Stimulated activated CD4-positive, alpha-beta T cell treated with anti-CD3 and anti-CD28 coated beads, Interleukin-4, amount 100 ng/mL, for 1 hour (primary cell): ENCODE data around the gene TEX261.
"Not testable (repeated sequence)": the region's sequence is repeated elsewhere in the genome, so short reads cannot be mapped to it uniquely, and the experiment has no call there.

Experiments used
- DNase-seq: peaks from one replicate; pipeline ENCODE4 v3.0.0-alpha.2; 2020

TEX261 gene

DNA sequence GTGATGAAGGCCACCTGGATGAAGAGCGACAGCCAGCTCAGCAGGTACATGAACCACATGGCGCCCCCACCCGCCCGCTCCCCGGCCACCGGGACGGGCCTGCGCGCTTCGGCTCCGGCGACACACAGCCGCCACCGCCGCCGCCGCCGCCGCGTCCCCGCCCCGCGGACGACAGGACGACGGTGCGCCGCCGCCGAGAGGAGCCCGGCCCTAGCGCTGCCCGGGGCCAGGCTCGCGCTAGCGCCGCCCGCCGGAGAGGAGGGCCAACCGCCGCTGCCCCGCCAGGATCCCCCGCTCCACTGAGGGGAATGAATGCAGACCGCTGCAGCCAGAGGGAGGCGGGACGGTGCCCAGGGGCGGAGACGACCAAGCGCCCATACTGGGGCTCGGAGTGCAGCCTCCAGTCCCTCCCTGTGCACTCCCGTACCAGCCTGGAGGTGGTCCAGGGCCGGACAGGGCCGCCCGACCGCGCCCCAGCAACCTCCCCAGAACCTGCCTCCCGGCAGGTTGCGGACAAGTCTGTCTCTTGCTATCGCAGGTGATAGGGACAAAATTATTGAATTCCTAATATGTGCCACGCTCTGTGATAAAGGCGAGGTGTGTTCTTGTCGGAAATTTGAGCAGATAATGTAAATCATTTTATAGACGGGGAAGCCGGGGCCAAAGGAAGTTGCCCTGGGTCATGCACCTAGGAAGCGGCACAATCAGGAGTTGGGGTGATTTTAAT, at the start of gene TEX261:
Gene TEX261, minus strand, starts transcription at position 175 of the 727 bp plus-strand sequence. Its CDS starts 116 bp downstream, at position 59.
- DNase-seq: peak; percentile 92

DNA sequence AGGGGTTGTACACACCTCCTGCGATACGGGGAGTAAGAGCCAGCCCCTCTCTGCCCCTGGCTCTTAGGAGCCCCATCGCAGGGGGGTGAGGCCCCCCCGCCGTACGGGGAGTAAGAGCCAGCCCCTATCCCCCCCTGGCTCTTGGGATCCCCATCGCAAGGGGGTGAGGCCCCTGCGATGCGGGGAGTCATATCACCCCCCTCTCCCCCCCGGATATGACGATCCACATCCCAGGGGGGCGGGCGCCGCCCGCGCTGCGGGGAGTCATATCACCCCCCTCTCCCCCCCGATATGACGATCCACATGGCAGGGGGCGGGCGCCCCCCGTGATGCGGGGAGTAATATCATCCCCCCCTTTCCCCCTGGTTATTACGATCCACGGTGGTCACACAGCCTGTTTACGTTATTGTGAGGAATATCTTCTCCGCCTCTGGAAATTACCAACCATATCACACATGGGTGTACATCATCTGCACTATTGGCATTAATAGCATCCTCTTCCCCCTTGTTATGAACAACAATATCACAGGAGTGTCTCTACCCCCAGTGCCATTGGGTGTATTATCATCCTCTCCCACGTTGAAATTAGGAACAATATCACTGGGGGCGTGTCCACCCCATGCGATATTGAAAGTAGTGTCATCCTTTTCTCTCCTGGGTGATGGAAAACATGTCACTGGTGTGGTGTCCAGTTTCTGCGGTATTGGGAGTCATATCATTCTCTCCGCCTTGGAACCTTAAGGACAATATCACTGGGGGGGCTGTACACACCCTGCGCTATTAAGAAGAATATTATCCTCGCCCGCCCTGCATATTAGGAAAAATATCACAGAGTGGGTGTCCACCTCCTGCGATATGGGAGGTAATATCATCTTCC, 49.1 kb upstream of the TEX261 start:
- no peak for DNase-seq

DNA sequence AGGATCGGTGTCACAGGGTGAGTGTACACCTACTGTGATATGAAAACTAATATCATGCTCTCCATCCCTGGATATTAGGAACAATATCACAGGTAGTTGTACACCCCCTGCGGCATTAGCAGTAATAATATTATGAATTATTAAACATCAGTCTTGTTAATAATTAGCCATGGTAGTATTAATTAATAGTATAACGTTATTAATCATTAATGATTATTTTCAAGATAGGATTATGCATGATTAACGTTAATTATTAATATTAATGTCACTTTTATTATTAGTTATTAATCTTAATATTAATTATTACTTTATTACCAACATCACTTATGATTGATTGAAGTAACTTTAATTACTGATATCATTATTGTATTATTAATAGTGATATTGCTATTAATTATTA, 47.6 kb upstream of the TEX261 start:
- DNase-seq: no peak

DNA sequence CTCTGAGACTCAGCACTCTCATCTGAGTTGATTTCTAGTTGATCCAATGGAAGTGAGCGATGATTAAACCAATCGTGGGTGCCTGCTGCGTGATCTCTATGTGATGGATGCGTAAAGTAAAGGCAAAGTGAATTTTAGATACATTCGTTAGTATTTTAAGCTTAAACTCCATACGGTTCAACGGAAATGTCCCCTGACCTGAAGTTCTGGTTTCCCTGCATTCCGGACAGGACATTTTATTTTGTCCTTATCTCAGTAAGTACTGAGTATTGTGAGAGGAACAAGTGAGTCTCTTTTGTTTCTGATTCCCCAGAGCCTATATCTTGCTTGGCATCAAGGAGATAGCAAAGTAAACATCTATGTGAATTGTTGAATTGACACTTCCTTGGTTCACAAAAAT, 41.6 kb upstream of the TEX261 start:
- DNase-seq: not testable (repeated sequence)

DNA sequence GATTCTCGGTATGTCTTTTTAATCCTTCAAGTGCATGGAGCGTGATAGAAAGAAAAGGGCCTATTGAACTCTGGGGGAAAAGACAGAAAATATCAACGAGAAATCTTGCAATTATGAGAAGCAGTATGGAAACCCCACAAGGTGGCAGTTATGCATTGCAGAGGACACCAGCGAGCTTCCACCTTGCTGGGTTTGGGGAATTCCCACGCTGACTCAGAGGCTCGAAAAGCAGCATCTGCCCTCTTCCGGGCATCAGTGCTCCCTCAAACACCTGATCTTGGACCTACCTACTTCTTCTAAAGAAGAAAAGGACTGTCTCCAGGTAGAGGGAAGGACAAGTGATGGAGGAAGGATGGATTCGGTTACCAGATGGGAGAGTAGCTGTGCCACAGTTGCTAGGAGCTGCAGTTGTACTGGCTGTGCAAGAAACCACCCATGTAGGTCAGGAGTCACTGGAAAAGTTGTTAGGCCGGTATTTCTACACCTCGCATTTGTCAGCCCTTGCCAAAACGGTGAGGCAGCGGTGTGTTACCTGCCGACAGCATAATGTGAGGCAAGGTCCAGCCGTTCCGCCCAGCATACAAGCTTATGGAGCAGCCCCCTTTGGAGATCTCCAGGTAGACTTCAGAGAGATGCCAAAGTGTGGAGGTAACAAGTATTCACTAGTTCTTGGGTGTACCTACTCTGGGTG, 29.0 kb upstream of the TEX261 start:
- peak; percentile 76 for DNase-seq

DNA sequence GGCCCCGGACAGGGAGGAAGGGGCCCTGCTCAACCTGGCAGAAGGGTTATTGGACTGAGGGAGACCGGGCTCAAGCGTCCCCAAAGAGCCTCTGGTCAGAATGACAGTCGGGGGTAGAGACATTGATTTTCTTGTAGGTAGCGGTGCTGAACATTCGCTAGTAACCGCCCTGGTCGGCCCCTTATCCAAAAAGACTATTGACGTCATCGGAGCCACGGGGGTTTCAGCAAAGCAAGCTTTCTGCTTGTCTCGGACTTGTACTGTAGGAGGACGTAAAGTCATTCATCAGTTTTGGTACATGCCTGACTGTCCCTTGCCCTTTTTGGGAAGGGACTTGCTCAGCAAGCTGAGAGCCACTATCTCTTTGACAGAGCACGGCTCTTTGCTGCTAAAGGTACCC, 26.7 kb upstream of the TEX261 start:
- not testable (repeated sequence) for DNase-seq

DNA sequence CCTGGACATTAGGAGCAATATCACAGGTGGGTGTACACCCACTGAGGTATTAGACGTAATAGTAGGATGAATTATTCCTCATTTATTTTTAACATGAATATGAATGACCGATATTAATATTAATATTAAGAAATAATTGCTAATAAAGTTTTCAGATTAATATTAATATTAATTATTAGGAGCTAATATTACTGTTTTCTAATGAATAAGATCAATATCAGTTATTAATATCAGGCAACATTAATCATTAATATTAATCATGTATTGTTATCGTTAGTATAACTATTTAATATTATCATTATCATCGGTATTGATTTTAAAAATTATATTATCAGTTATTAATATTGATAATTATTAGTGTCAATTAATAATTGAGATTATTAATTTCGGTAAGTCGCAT, 25.3 kb upstream of the TEX261 start:
- DNase-seq: not testable (repeated sequence)

DNA sequence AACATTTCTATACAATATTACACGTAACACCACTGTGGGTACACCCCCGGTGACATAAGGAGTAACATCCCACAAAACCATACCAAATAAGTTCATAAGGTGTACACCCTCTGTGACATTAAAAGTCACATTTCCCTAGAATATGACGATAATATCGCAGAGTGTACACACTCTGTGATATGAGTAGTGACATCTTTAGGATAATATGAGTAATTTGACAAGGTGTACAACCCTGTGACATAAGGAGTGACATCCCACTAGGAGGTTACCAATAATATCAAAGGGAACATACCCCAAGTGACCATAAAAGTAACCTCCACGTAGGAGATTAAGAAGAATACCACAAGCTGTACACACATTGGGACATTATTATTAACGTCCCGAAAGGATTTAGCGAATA, 24.0 kb upstream of the TEX261 start:
- DNase-seq: no peak

DNA sequence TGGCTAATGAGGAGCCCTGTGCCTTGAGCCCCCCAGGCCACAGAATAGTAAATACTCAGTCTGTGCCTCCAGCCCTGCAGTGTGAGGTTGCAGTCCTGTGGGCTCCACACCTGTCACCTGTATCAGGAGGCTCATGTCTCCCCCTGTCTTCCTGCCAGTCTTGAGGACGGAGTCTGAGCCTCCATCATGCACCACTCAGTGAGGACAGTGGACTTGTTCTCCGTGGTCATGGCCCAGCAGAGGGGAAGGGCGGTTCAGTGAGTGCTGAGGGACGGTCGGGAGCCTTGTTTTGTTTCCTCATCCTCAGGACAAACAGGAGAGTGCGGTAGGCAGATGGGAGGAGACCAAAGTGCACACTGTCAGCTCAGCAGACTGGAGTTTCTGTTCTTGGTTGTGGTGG, 17.1 kb upstream of the TEX261 start:
- DNase-seq: not testable (repeated sequence)

DNA sequence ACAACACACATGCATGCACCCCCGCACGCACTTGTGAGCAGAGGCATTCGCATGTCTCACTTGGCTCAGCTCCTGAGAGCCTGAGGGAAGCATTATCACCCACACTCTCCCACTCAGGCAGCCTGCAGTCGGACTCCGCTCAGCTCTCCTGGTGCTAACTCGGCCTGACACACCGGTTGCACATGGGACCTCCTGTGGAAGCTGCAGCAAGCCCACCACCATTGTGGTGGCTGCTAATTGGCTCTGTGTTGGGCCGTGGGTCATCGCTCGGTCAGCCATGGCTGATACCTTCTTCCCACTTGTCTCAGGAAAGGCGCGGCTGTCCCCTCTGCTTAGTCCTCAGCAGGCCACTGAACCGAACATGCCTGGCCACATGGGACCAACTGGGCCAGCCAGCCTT, 13.7 kb upstream of the TEX261 start:
- DNase-seq: no peak

DNA sequence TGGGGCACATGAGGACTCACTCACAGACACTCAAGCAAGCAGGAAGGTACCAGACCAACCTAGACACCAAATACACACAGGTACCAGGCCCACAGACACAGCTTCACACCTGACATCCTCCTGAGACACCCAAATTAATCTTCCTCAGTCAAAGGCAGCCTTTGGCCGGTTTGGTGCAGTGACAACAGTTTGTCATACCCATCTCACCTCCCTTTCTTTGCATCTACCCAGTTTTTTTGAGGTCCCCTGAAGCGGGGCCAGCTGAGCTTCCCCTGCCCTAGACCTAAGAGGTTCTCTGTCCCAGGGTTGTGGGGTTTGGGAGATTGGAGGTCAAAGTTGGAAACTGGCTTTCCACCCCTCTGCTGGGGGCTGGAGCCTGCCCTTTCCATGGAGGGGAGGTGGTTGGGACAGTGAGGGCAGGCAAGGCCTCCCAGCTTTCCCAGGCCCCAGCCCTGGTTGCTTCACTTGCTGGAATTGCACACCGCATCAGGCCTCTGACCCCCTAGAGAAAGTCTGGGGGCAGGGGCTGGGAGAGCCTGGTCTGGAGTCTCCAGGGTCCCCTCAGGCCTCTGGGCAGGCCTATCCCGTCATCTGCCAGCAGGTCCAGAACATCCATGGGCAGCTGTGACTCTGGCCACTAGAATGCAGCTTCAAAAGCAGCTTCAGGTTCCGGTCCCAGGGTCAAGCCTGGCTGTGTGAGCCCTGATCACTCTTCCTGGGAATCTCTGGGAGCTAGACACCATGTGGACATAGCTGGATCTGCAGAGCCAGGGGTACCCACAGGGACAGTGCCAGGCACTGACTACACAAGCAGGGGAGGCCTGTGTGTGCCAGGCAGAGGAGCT, 12.5 kb upstream of the TEX261 start:
- DNase-seq: no peak

DNA sequence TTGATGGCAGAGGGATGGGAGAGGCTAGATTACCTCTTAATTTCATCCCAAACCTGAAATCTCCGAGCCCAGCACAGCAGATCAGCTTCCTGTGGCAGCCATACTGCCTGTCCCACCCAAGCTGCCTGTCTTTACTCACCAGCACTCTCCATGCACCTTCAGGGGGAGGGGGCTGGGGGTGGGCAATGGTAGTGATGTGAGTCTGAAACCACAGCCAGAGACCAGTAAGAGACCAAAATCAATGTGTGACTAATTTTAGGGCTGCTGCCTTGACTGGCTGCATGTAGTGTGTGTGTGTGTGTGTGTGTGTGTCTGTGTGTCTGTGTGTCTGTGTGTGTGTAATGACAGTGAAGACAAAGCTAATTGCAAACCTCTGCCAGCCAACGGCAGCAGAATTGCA, 11.7 kb upstream of the TEX261 start:
- DNase-seq: no peak

DNA sequence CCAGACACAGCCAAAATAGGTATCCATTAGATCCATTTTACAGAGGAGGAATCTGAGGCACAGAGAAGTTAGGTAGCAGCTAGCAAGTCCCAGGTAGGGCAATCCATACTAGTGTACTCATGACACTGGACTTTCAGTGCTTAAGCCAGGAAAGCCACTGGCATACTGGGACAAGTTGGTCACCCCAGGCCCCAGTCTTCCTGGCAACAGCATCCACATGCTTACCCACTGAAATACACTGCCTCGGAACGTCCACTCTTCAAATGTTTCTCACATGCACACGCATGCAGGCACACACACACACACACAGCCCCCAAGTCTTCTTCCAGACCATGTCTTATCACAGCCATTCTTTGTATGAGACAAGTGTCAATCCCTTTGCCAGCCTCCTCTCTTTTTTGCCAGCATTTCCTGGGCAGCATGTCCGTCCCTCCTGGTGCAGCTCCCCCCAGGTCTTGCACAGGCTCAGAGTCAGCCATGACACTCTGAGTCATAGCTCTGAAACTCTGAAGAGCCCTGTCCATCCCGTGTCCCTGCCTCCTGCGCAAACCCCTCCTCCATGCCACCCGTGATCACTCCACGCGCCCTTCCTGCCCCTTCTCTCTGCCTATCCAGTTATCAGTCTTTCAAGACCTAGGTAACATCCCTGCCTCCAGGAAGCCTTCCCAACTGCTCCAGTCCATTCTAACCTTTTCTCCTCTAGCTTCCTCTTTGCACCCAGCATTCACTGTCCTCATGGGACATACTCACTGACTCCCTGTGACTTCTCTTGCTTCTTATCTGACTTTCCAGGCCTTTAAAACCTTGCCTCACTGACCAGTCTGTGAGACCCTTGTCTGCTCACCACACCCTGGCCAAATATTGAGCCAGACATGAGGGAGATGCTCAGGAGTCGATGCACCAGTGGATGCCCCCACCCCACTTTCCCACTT, 10.9 kb upstream of the TEX261 start:
- DNase-seq: no peak

DNA sequence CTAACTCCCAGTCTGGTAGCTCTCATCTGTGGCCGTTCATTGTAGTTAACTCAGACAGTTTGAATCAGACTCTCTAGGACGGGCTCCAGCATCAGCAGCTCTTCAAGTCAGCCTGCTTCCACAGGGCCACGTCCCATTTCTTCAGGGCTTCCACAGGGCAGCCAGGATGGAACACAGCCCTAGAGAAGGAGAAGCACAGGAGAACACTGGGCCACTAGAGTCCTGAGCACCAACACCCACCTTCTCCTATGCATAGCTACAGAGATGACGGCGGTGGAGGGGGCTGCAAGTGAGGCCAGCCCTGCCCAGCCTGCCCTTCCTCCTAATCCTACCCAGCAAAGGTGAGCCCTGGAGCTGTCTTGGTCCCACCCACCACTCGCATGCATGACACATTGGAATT, 10.2 kb upstream of the TEX261 start:
- no peak for DNase-seq

DNA sequence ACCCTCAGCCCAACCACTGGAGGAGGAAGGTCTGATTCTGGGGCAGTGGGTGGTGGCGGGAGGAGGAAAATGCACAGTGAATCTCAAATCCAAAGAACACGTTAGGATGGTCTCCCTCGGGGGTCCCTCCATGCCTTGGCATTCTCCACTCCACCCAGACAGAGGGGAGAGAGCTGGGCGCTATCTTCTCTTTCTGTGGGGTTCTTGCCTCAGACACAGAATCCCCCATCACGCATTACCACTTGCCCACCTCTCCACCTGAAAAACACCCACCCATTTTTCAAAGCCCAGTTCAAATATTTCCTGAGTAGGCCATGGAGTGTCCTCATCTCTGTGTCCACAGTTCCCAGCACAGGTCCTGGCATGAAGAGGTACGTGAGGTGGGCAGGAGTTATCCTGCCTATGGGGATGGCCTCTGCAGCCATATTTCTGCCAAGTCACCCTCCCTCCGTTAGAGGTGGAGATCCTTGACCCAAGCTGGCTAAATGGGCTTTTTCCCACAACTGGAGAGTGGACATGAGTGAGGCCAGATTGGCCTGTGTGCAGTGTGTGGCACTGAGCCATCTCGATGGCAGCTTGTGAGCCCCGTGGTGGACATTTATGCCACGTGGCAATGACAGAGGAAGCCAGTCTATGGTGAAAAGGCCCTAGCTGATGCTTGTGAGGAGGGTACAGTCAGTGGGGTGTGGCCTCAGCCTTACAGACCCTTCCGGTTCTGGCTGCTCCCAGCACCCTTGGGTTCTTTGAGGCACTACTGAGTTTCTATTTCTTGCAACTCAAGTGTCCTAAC, 9.5 kb upstream of the TEX261 start:
- DNase-seq: no peak

DNA sequence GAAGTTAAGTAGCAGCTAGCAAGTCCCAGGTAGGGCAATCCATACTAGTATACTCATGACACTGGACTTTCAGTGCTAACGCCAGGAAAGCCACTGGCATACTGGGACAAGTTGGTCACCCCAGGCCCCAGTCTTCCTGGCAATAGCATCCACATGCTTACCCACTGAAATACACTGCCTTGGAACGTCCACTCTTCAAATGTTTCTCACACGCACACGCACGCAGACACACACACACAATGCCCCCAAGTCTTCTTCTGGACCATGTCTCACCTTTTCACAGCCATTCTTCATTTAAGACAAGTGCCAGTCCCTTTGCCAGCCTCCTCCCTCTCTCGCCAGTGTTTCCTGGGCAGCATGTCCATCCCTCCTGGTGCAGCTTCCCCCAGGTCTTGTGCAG, 8.7 kb upstream of the TEX261 start:
- no peak for DNase-seq

DNA sequence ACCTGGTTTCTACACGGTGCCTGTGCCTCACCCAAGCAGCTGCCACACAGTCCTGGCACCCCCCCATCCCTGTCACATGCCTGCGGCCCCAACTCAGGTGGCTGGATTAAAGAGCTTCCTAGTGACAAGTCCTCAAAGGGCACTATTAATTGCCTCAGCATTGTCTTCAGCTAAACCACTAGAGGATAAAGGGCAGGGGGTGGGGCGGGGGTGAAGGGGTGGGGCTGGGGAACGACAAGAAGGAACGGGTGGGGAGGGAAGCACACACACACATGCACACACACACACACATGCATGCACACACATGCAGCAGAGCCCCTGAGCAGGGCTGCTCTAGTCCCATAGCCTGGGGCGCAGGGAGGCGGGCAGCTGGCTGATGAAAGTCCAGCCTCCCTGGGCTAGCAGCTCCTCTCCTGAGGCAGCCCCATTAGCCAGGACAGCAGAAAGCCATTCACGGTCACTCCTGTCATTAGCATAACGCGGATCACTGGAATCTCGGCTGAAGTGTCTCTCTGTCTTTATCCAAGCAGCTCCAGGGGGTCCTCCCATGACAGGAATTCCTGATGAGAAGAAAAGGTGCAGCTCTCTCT, 7.4 kb upstream of the TEX261 start:
- DNase-seq: no peak

DNA sequence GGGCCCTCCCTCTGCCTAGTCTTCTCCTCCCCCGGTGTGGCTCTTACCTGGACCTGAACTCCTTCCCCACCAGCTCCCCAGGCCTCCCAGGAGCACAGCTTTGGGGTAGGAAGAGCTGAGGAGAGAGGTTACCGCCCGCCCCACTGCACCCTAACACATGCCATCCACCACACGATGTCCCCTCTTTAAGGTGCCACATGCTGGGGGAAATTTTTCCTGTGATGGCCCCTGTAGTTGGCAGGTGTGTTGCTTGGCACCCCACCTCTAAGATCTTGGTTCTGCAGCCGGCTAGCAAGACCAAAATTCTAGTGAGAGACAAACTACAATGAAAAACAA, 6.9 kb upstream of the TEX261 start:
- DNase-seq: no peak

DNA sequence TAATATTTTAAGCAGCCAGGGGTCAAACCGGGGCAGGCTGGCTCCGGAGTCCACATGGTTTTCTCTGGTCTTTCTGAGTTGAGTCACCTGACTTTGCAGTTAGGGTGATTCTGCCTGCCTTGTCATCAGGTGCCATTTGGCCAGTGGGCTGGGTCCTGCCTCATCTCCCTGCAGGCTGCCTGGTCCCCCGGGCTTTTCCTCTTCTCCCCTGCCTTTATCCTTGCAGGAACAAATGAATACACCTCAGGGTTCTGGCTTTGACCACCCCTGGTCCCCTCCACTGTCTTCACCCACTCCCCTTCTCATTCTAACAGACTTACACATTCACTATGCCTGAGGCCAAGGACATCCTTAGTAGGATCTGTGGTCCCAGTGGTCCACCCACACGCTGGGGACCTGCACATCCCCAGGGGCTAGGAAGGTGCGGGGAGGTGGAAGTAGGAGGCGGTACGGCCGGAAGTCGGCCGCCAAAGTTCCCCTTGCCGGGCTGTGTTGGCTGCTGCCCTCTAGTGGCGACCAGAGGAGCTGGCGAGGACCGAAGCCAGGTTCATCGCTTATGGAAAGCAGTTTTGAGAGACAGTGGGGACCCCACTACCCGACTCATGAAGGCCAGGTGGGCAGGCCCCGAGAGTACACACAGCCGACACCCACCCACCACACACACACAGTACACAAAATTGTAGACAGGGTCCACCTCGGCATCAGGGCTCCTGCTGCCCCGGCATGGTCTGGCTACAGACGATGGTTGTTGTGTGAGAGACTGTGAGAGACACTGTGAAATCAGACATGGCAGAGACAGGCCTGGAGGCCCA, 6.3 kb upstream of the TEX261 start:
- peak; percentile 80 for DNase-seq
